Measurements from ENCODE around the gene STRADB.

The STRADB gene

GRCh38 chr2:201411421-201411820 lies 40.1 kb upstream of the STRADB start:
- Histone ChIP-seq H3K36me3 (ENCODE audit: insufficient read depth) (no peaks in the 10 kb centered on the region), H3K4me1 (ENCODE audit: low read depth, poor library complexity, severe bottlenecking) (peaks cover 13% of the 10 kb centered on the region), H3K9ac (no peak overlapping the region), H4K20me1 (ENCODE audit: insufficient read depth) (no peaks in the 10 kb centered on the region), H3K27me3 (ENCODE audit: insufficient read depth, low read depth) (no peaks in the 10 kb centered on the region), H3K4me3 (IDR thresholded peaks at IDR 0.05; ENCODE audit: insufficient read depth, low read depth, low read length) (no peak overlapping the region), H3K79me2 (ENCODE audit: insufficient read depth, low read depth) (no peaks in the 10 kb centered on the region; the same call in 1 of the 2 replicates), H3K27ac (no peak overlapping the region), H3K4me2 (no peak overlapping the region), H2AFZ (ENCODE audit: low read depth) (no peak overlapping the region)
- TF ChIP-seq CTCF (conservative IDR thresholded peaks at IDR 0.05; ENCODE audit: low read depth, low read length) = no peak

- Histone ChIP-seq H2AFZ (ENCODE audit: low read depth) (no peak overlapping the region), H3K4me3 (IDR thresholded peaks at IDR 0.05; ENCODE audit: insufficient read depth, low read depth, low read length) (no peak overlapping the region), H3K27me3 (ENCODE audit: insufficient read depth, low read depth) (no peaks in the 10 kb centered on the region), H3K9ac (no peak overlapping the region), H3K36me3 (ENCODE audit: insufficient read depth) (no peaks in the 10 kb centered on the region), H3K79me2 (ENCODE audit: insufficient read depth, low read depth) (no peaks in the 10 kb centered on the region; the same call in 1 of the 2 replicates), H4K20me1 (ENCODE audit: insufficient read depth) (no peaks in the 10 kb centered on the region), H3K27ac (no peak overlapping the region), H3K4me2 (no peak overlapping the region), H3K4me1 (ENCODE audit: low read depth, poor library complexity, severe bottlenecking) (peaks cover 8% of the 10 kb centered on the region)
- TF ChIP-seq CTCF (conservative IDR thresholded peaks at IDR 0.05; ENCODE audit: low read depth, low read length) = no peak
These were observed 38.4 kb upstream of the STRADB start for GRCh38 chr2:201413143-201413542.

- Histone ChIP-seq H3K4me2 (no peak overlapping the region), H3K79me2 (ENCODE audit: insufficient read depth, low read depth) (no peaks in the 10 kb centered on the region; the same call in 1 of the 2 replicates), H3K4me3 (IDR thresholded peaks at IDR 0.05; ENCODE audit: insufficient read depth, low read depth, low read length) (no peak overlapping the region), H3K27ac (no peak overlapping the region), H3K4me1 (ENCODE audit: low read depth, poor library complexity, severe bottlenecking) (peaks cover 8% of the 10 kb centered on the region), H2AFZ (ENCODE audit: low read depth) (no peak overlapping the region), H4K20me1 (ENCODE audit: insufficient read depth) (no peaks in the 10 kb centered on the region), H3K9ac (no peak overlapping the region), H3K36me3 (ENCODE audit: insufficient read depth) (no peaks in the 10 kb centered on the region), H3K27me3 (ENCODE audit: insufficient read depth, low read depth) (no peaks in the 10 kb centered on the region)
- no peak for TF ChIP-seq CTCF (conservative IDR thresholded peaks at IDR 0.05; ENCODE audit: low read depth, low read length)
These were observed 38.0 kb upstream of the STRADB start for GRCh38 chr2:201413552-201413951.

- no peak for TF ChIP-seq CTCF (conservative IDR thresholded peaks at IDR 0.05; ENCODE audit: low read depth, low read length)
- H3K27me3 ChIP-seq (ENCODE audit: insufficient read depth, low read depth) = no peaks in the 10 kb centered on the region
- H3K4me2 ChIP-seq = no peak overlapping the region
- no peak overlapping the region for H3K9ac ChIP-seq
- H4K20me1 ChIP-seq (ENCODE audit: insufficient read depth) = no peaks in the 10 kb centered on the region
- H3K4me1 ChIP-seq (ENCODE audit: low read depth, poor library complexity, severe bottlenecking) = peaks cover 8% of the 10 kb centered on the region
- no peak overlapping the region for H2AFZ ChIP-seq (ENCODE audit: low read depth)
- no peaks in the 10 kb centered on the region; the same call in 1 of the 2 replicates for H3K79me2 ChIP-seq (ENCODE audit: insufficient read depth, low read depth)
- H3K36me3 ChIP-seq (ENCODE audit: insufficient read depth) = no peaks in the 10 kb centered on the region
- H3K27ac ChIP-seq = no peak overlapping the region
- H3K4me3 ChIP-seq (IDR thresholded peaks at IDR 0.05; ENCODE audit: insufficient read depth, low read depth, low read length) = no peak overlapping the region
These were observed 37.2 kb upstream of the STRADB start for GRCh38 chr2:201414099-201415023.

Data from KMS-11 (cell line).